ENCODE data around the gene KIF26B.

DNA sequence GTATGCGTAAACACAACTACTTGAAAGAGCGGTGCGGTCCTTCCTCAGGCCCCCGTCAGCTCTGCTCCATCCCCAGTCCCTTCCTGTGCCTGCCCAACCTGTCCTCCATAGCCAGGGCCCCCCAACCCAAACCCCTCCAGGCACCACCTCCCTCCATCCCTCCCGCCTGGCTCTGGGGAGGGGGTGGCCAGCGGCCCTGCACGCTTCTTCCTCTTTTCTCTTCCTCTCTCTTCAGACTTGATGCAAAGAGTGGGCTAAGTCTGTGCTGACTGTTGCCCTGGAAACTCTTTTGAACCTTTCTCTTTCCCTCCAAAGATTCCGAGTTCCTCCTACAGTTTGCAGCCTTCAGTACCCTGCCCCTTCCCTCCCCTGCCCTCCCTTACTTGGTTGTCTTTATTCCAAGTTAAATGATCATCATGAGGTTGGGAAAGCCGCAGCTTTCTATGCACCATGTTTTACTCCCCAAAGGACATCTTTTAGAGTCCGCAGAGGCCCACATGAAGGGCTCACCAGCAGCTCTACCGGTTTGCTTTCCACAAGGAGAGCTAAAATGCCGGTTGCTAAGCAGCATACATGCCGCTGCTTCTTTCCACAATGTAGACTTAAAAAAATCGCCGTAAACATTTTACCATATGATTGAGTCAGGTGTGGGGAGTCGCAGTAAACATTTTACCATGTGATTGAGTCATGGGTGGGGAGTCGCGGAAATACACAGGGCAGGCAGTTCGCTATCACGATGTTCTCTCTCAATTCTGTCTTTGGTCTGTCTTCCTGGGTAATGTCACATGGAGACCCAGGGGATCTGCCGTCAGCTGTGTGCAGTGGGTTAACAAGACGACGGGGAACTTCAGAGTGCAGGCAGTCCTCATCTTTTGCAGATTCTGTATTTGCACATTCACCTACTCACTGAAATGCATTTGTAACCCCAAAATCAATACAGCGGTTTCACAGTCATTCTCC, 525.3 kb downstream of the KIF26B start:
- TF ChIP-seq REST (IDR thresholded peaks at IDR 0.05; ENCODE audit: low read depth, low read length) (no peak), MYC (IDR thresholded peaks at IDR 0.05; ENCODE audit: insufficient read depth, insufficient read length, insufficient replicate concordance, low read length, severe bottlenecking) (no peak), ZSCAN29 (IDR thresholded peaks at IDR 0.05) (no peak), POU2F2 (IDR thresholded peaks at IDR 0.05; ENCODE audit: borderline replicate concordance, low read depth, low read length) (no peak), KAT2A (conservative IDR thresholded peaks at IDR 0.05; ENCODE audit: control insufficient read depth, low read depth, low read length) (no peak), RAD51 (IDR thresholded peaks at IDR 0.05) (no peak), POLR2A (IDR thresholded peaks at IDR 0.05; ENCODE audit: low read depth, low read length) (no peak), PML (IDR thresholded peaks at IDR 0.05; ENCODE audit: low read length) (no peak), RAD21 (IDR thresholded peaks at IDR 0.05; ENCODE audit: insufficient read depth, low read depth, low read length) (no peak), SREBF1 (IDR thresholded peaks at IDR 0.05; ENCODE audit: low read length) (no peak), JUNB (IDR thresholded peaks at IDR 0.05) (no peak)
- TF ChIP-seq, protein P1, sequence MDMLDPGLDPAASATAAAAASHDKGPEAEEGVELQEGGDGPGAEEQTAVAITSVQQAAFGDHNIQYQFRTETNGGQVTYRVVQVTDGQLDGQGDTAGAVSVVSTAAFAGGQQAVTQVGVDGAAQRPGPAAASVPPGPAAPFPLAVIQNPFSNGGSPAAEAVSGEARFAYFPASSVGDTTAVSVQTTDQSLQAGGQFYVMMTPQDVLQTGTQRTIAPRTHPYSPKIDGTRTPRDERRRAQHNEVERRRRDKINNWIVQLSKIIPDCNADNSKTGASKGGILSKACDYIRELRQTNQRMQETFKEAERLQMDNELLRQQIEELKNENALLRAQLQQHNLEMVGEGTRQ (IDR thresholded peaks at IDR 0.05; ENCODE audit: borderline replicate concordance, low read depth, low read length): no peak
- TF ChIP-seq, protein P2, sequence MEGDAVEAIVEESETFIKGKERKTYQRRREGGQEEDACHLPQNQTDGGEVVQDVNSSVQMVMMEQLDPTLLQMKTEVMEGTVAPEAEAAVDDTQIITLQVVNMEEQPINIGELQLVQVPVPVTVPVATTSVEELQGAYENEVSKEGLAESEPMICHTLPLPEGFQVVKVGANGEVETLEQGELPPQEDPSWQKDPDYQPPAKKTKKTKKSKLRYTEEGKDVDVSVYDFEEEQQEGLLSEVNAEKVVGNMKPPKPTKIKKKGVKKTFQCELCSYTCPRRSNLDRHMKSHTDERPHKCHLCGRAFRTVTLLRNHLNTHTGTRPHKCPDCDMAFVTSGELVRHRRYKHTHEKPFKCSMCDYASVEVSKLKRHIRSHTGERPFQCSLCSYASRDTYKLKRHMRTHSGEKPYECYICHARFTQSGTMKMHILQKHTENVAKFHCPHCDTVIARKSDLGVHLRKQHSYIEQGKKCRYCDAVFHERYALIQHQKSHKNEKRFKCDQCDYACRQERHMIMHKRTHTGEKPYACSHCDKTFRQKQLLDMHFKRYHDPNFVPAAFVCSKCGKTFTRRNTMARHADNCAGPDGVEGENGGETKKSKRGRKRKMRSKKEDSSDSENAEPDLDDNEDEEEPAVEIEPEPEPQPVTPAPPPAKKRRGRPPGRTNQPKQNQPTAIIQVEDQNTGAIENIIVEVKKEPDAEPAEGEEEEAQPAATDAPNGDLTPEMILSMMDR (IDR thresholded peaks at IDR 0.05 in 2 of 3, conservative IDR thresholded peaks at IDR 0.05 in 1 of 3; ENCODE audit: control insufficient read depth in 2 of 3, extremely low read depth in 1 of 3, insufficient read depth in 1 of 3, low read depth in 3 of 3, low read length in 3 of 3): no peak
